HepG2 (cell line): ENCODE measurements around the gene DIABLO. TPM values are rescaled to one million over a fixed set of nuclear protein-coding genes. Genes with fewer than 3 reads are reported as not detected.

Experiments used
- ATAC-seq: fragments of 200-7000 bp; cut with Tn5 transposase; 3 replicates; pipeline ENCODE4 v1.9.1; 2020; ENCODE audit warnings: mild to moderate bottlenecking, moderate library complexity
- BruUV-seq: library from RNA; stranded (reverse); fragments of 400-500 nt; replicated peaks from 2 replicates; lab custom pipeline; 2021; lab: Mats Ljungman, UMichigan
- CTCF ChIA-PET: fragments of 300-600 bp; formaldehyde crosslinking; extraction: SDS; loops from one replicate; lab custom pipeline; 2021; ENCODE audit warnings: low total read pairs, inconsistent platforms, low intra/inter-chr PET ratio; lab: Yijun Ruan, JAX
- POLR2A ChIA-PET: fragments of 350-600 bp; sonication (Branson Sonifier 250); formaldehyde crosslinking; loops from one replicate; lab custom pipeline; 2020; ENCODE audit warnings: antibody characterized with exemption, inconsistent platforms; lab: Yijun Ruan, JAX
- DNase-seq: peaks from one replicate; pipeline ENCODE4 v3.0.0-alpha.2; 2015; ENCODE audit warnings: low spot score
- FAIRE-seq: peaks from 3 replicates; lab custom pipeline; 2011; peaks lifted over from hg19 to GRCh38; lab: Jason Lieb, UNC
- H2AFZ ChIP-seq: one replicate; pipeline ENCODE4 v1.6.1; 2011; ENCODE audit warnings: low read length, inconsistent platforms
- H3K27ac ChIP-seq: fragments of 300-600 bp; 3 replicates; pipeline ENCODE4 v1.8.0; 2011; ENCODE audit warnings: mixed run types, mild to moderate bottlenecking, mixed read lengths, low read length, inconsistent platforms; ENCODE audit not compliant: insufficient read depth; ENCODE audit errors: extremely low read length
- H3K27me3 ChIP-seq, 2 experiments: fragments of 200-600 bp in 1 of 2; 2 replicates in 1 of 2; 3 replicates in 1 of 2; pipeline versions ENCODE4 v1.6.0 to v1.8.0; 2011; ENCODE audit warnings: low read length in 2 of 2, mild to moderate bottlenecking in 2 of 2, moderate library complexity in 2 of 2, inconsistent platforms in 1 of 2; ENCODE audit not compliant: insufficient read depth in 2 of 2, control insufficient read depth in 1 of 2
- H3K36me3 ChIP-seq, 2 experiments: fragments of 200-600 bp in 1 of 2; replicated peaks in 1 of 2; 2 replicates in 1 of 2; 3 replicates in 1 of 2; pipeline versions ENCODE4 v1.5.1 to v1.8.0; 2011; ENCODE audit warnings: low read length in 2 of 2, inconsistent platforms in 1 of 2; ENCODE audit not compliant: insufficient read depth in 2 of 2, control insufficient read depth in 1 of 2
- H3K4me1 ChIP-seq: 2 replicates; pipeline ENCODE4 v1.5.1; 2012; ENCODE audit warnings: low read length, inconsistent platforms; ENCODE audit not compliant: insufficient read depth
- H3K4me2 ChIP-seq: 2 replicates; pipeline ENCODE4 v1.6.0; 2011; ENCODE audit warnings: low read depth, low read length, inconsistent platforms
- H3K4me3 ChIP-seq, 3 experiments: fragments of 200-600 bp in 1 of 3; sonication (generic), shearing (Covaris generic) in 1 of 3; replicated peaks in 1 of 3; 2 replicates each; pipeline ENCODE4 v1.5.1; 2011 to 2016; ENCODE audit warnings: low read length in 3 of 3, inconsistent platforms in 2 of 3, low read depth in 2 of 3, mild to moderate bottlenecking in 2 of 3, control low read depth in 1 of 3, mixed read lengths in 1 of 3; ENCODE audit not compliant: insufficient read depth in 1 of 3
- H3K79me2 ChIP-seq: one replicate; pipeline ENCODE4 v1.6.1; 2011; ENCODE audit warnings: low read length, inconsistent platforms; ENCODE audit not compliant: insufficient read depth
- H3K9ac ChIP-seq: 2 replicates; pipeline ENCODE4 v1.6.0; 2011; ENCODE audit warnings: mild to moderate bottlenecking, low read depth, low read length, inconsistent platforms; ENCODE audit not compliant: insufficient read depth
- H3K9me3 ChIP-seq: 2 replicates; pipeline ENCODE4 v1.5.1; 2012; ENCODE audit warnings: mild to moderate bottlenecking, low read length
- H4K20me1 ChIP-seq: 2 replicates; pipeline ENCODE4 v1.6.0; 2011; ENCODE audit warnings: inconsistent platforms, mild to moderate bottlenecking, low read length, moderate library complexity; ENCODE audit not compliant: insufficient read depth
- ATF7-NPFF ChIP-seq: sonication (generic); formaldehyde crosslinking; IDR thresholded peaks from 2 replicates; pipeline ENCODE4 v1.8.1; 2023; ENCODE audit warnings: mild to moderate bottlenecking, low read depth, missing genetic modification reagents, moderate library complexity
- DPF2 ChIP-seq: sonication (generic); formaldehyde crosslinking; IDR thresholded peaks from 2 replicates; pipeline ENCODE4 v1.4.0; 2020; ENCODE audit warnings: mild to moderate bottlenecking, low read depth, missing genetic modification reagents, borderline replicate concordance
- HDAC1 ChIP-seq: sonication (generic); formaldehyde crosslinking; IDR thresholded peaks from 2 replicates; pipeline ENCODE4 v1.5.1; 2020; ENCODE audit warnings: mild to moderate bottlenecking, missing genetic modification reagents
- KDM6A ChIP-seq: IDR thresholded peaks from 2 replicates; pipeline ENCODE4 v1.6.1; 2016; ENCODE audit warnings: low read depth
- NAIF1 ChIP-seq: sonication (generic); formaldehyde crosslinking; IDR thresholded peaks from 2 replicates; pipeline ENCODE4 v1.5.0; 2020; ENCODE audit warnings: mild to moderate bottlenecking, missing genetic modification reagents, borderline replicate concordance
- RBFOX2 ChIP-seq: fragments of 200-400 bp; formaldehyde crosslinking; IDR thresholded peaks from 2 replicates; pipeline ENCODE4 v1.6.1; 2017; ENCODE audit warnings: low read depth, mild to moderate bottlenecking, low read length
- ZBTB7A ChIP-seq: sonication (generic); formaldehyde crosslinking; IDR thresholded peaks from 2 replicates; pipeline ENCODE4 v1.8.0; 2022; ENCODE audit warnings: mild to moderate bottlenecking, missing genetic modification reagents
- ZNF264 ChIP-seq: sonication (generic); formaldehyde crosslinking; IDR thresholded peaks from 2 replicates; pipeline ENCODE4 v1.4.0; 2020; ENCODE audit warnings: missing genetic modification reagents
- ZNF329 ChIP-seq: sonication (generic); formaldehyde crosslinking; IDR thresholded peaks from 2 replicates; pipeline ENCODE4 v1.9.0; 2021; ENCODE audit warnings: low read depth, mild to moderate bottlenecking, missing genetic modification reagents
- ZNF546 ChIP-seq: sonication (generic); formaldehyde crosslinking; conservative IDR thresholded peaks from 2 replicates; pipeline ENCODE4 v1.8.1; 2023; ENCODE audit warnings: mild to moderate bottlenecking, missing genetic modification reagents
- ZNF549 ChIP-seq: sonication (generic); formaldehyde crosslinking; IDR thresholded peaks from 2 replicates; pipeline ENCODE4 v1.5.0; 2020; ENCODE audit warnings: missing genetic modification reagents
- ZNF614 ChIP-seq: IDR thresholded peaks from 2 replicates; pipeline ENCODE4 v1.6.1; 2018; ENCODE audit warnings: missing biosample characterization, missing genetic modification reagents, inconsistent platforms, borderline replicate concordance
- WGBS: methylation state at CpG from one replicate; pipeline ENCODE4 v1.1.6; 2017; ENCODE audit warnings: low lambda C conversion rate; 5-methylcytosine and 5-hydroxymethylcytosine counted together
- in situ Hi-C: cut with HindIII; loops from 2 replicates; pipeline ENCODE4 v1.10.0; 2017; ENCODE audit warnings: low pct_unique_long_range_greater_than_20kb; ENCODE audit not compliant: extremely low pct_ligation_motif_present
- intact Hi-C: fragments of 100-400 bp; cut with micrococcal nuclease; formaldehyde crosslinking; loops from one replicate; pipeline ENCODE4 v1.10.0; 2022; ENCODE audit not compliant: unreplicated experiment
- polyA plus RNA-seq, 8 experiments: library from polyadenylated mRNA; depleted of rRNA in 3 of 8; stranded (reverse) in 7 of 8; unstranded in 1 of 8; fragments of >200 nt; fragmentation: Illumina TruSeq in 4 of 8; extraction: Trizol in 4 of 8; gene quantifications; 2 replicates each; pipeline versions ENCODE4 v1.2.1 to v1.2.3, GENCODE V29; 2011 to 2016; ENCODE audit warnings: low read depth in 4 of 8, missing spikeins in 1 of 8, mixed read lengths in 1 of 8; ENCODE audit not compliant: insufficient read depth in 1 of 8
- total RNA-seq, 5 experiments: library from RNA; depleted of rRNA; stranded (reverse); fragments of >200 nt; fragmentation: Illumina TruSeq; extraction: Trizol; gene quantifications; 2 replicates each; pipeline ENCODE4 v1.2.3, GENCODE V29; 2016; ENCODE audit warnings: low read depth in 1 of 5
- TF ChIP-seq, protein P1 (sequence below): IDR thresholded peaks from 2 replicates; pipeline ENCODE4 v1.6.1; 2012; ENCODE audit warnings: inconsistent platforms
- TF ChIP-seq, protein P2 (sequence below): sonication (generic); formaldehyde crosslinking; IDR thresholded peaks from 2 replicates; pipeline ENCODE4 v1.4.0; 2020; ENCODE audit warnings: missing genetic modification reagents
- TF ChIP-seq, protein P3 (sequence below): sonication (generic); formaldehyde crosslinking; IDR thresholded peaks from 2 replicates; pipeline ENCODE4 v1.4.0; 2020; ENCODE audit warnings: missing genetic modification reagents
- TF ChIP-seq, protein P4 (sequence below): sonication (generic); formaldehyde crosslinking; IDR thresholded peaks from 2 replicates; pipeline ENCODE4 v1.4.0; 2020; ENCODE audit warnings: missing genetic modification reagents

Gene DIABLO
- total and polyA plus RNA-seq, 2 of the 13 experiments (the other 11 are each of a cell fraction or from before 2014, with no cell fraction given): 20.7 to 70.9 TPM

DNA sequence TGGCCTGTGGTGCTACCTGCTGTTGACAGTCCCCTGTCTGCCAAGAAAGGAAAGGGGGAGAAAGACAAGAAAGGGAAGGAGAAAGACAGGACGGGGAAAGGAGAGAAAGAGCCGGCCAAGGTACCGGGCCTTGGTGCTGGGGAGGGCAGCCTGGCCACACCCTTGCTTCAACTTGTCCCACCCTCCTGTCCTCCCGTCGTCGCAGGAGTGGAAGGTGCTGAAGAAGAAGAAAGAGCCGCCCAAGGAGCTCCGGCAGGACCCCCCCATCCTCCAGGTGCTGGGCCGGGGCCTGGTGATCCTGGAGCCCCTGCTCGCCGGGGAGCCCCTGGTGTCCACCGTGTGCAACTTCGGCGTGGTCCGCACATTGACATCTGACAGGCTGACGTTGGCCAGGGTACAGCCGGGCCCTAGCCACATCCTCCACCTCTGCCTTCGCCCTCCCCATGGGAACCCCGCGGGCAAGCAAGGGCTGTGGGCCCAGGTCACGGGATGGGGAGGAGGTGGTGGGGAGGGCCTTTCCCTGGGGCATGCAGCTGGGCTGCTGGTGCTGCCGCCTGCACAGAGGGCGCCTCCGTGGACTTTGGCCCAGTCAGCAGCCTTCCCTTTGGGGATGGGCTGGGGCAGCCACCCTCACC lies 25.2 kb downstream of the DIABLO start:
- no peak overlapping the region for H3K9ac ChIP-seq
- H2AFZ ChIP-seq: no peak overlapping the region
- intact Hi-C loops (no loop called here), in situ Hi-C loops (no loop called here)
- no TSS peak for BruUV-seq
- POLR2A ChIA-PET: no interaction called here
- WGBS: 28% methylated on average over 8 of the region's 24 CpGs
- H3K27ac ChIP-seq: no peak overlapping the region
- H3K36me3 ChIP-seq: no peaks in the 10 kb centered on the region
- H3K9me3 ChIP-seq: no peaks in the 10 kb centered on the region
- no peaks in the 10 kb centered on the region for H4K20me1 ChIP-seq
- CTCF ChIA-PET: no interaction called here
- DNase-seq (no peak), FAIRE-seq (no peak), ATAC-seq (peak; percentile 81)
- H3K4me2 ChIP-seq: peak overlapping the region; percentile 76
- H3K27me3 ChIP-seq: peaks cover 6 to 82% of the 10 kb centered on the region in 2 experiments
- H3K4me1 ChIP-seq: peaks cover 59% of the 10 kb centered on the region
- H3K4me3 ChIP-seq: peak overlapping the region; percentile 5 to 63 (median 15); a peak in 1 of 6 replicates
- no peaks in the 10 kb centered on the region for H3K79me2 ChIP-seq
- TF ChIP-seq ATF7-NPFF (CRISPR knock-in tag) (no peak), NAIF1 (no peak), HDAC1 (no peak), DPF2 (CRISPR knock-in tag) (no peak), ZBTB7A (peak; percentile 44; the same call in 1 of the 2 replicates), KDM6A (CRISPR knock-in tag) (no peak), ZNF614 (no peak), RBFOX2 (no peak), ZNF329 (CRISPR knock-in tag) (no peak), ZNF549 (no peak), ZNF546 (CRISPR knock-in tag) (0 out of 2 replicates have a peak, but pooled peaks have one; percentile 50), ZNF264 (CRISPR knock-in tag) (no peak)
- TF ChIP-seq, protein P1, sequence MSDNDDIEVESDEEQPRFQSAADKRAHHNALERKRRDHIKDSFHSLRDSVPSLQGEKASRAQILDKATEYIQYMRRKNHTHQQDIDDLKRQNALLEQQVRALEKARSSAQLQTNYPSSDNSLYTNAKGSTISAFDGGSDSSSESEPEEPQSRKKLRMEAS: peak; percentile 51
- TF ChIP-seq, protein P2, sequence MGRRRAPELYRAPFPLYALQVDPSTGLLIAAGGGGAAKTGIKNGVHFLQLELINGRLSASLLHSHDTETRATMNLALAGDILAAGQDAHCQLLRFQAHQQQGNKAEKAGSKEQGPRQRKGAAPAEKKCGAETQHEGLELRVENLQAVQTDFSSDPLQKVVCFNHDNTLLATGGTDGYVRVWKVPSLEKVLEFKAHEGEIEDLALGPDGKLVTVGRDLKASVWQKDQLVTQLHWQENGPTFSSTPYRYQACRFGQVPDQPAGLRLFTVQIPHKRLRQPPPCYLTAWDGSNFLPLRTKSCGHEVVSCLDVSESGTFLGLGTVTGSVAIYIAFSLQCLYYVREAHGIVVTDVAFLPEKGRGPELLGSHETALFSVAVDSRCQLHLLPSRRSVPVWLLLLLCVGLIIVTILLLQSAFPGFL (CRISPR knock-in tag): no peak
- TF ChIP-seq, protein P3, sequence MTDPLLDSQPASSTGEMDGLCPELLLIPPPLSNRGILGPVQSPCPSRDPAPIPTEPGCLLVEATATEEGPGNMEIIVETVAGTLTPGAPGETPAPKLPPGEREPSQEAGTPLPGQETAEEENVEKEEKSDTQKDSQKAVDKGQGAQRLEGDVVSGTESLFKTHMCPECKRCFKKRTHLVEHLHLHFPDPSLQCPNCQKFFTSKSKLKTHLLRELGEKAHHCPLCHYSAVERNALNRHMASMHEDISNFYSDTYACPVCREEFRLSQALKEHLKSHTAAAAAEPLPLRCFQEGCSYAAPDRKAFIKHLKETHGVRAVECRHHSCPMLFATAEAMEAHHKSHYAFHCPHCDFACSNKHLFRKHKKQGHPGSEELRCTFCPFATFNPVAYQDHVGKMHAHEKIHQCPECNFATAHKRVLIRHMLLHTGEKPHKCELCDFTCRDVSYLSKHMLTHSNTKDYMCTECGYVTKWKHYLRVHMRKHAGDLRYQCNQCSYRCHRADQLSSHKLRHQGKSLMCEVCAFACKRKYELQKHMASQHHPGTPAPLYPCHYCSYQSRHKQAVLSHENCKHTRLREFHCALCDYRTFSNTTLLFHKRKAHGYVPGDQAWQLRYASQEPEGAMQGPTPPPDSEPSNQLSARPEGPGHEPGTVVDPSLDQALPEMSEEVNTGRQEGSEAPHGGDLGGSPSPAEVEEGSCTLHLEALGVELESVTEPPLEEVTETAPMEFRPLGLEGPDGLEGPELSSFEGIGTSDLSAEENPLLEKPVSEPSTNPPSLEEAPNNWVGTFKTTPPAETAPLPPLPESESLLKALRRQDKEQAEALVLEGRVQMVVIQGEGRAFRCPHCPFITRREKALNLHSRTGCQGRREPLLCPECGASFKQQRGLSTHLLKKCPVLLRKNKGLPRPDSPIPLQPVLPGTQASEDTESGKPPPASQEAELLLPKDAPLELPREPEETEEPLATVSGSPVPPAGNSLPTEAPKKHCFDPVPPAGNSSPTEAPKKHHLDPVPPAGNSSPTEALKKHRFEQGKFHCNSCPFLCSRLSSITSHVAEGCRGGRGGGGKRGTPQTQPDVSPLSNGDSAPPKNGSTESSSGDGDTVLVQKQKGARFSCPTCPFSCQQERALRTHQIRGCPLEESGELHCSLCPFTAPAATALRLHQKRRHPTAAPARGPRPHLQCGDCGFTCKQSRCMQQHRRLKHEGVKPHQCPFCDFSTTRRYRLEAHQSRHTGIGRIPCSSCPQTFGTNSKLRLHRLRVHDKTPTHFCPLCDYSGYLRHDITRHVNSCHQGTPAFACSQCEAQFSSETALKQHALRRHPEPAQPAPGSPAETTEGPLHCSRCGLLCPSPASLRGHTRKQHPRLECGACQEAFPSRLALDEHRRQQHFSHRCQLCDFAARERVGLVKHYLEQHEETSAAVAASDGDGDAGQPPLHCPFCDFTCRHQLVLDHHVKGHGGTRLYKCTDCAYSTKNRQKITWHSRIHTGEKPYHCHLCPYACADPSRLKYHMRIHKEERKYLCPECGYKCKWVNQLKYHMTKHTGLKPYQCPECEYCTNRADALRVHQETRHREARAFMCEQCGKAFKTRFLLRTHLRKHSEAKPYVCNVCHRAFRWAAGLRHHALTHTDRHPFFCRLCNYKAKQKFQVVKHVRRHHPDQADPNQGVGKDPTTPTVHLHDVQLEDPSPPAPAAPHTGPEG (CRISPR knock-in tag): no peak
- TF ChIP-seq, protein P4, sequence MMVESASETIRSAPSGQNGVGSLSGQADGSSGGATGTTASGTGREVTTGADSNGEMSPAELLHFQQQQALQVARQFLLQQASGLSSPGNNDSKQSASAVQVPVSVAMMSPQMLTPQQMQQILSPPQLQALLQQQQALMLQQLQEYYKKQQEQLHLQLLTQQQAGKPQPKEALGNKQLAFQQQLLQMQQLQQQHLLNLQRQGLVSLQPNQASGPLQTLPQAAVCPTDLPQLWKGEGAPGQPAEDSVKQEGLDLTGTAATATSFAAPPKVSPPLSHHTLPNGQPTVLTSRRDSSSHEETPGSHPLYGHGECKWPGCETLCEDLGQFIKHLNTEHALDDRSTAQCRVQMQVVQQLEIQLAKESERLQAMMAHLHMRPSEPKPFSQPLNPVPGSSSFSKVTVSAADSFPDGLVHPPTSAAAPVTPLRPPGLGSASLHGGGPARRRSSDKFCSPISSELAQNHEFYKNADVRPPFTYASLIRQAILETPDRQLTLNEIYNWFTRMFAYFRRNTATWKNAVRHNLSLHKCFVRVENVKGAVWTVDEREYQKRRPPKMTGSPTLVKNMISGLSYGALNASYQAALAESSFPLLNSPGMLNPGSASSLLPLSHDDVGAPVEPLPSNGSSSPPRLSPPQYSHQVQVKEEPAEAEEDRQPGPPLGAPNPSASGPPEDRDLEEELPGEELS (CRISPR knock-in tag): no peak
